CD4-positive, alpha-beta memory T cell (primary cell): Measurements from ENCODE around the gene CLSTN3. TPM values are rescaled to one million over a fixed set of nuclear protein-coding genes. Genes with fewer than 3 reads are reported as not detected.

Experiments
- CTCF ChIA-PET: fragments of 350-600 bp; sonication (Branson Sonifier 250); formaldehyde crosslinking; loops from one replicate; lab custom pipeline; 2021; ENCODE audit warnings: inconsistent platforms; ENCODE audit not compliant: partially characterized antibody; lab: Charles Lee
- POLR2A ChIA-PET: fragments of 350-600 bp; sonication (Branson Sonifier 250); formaldehyde crosslinking; loops from one replicate; lab custom pipeline; 2021; ENCODE audit not compliant: partially characterized antibody; lab: Charles Lee
- DNase-seq, 5 donors: peaks; one replicate each; pipeline versions ENCODE4 v3.0.0 to v3.0.0-alpha.2; 2020 to 2022; ENCODE audit warnings: mixed read lengths in 1 of 5
- H3K27ac ChIP-seq: one replicate; pipeline ENCODE4 v1.7.0; 2013; ENCODE audit warnings: low read depth, low read length
- H3K27me3 ChIP-seq: 2 replicates; pipeline ENCODE4 v1.7.0; 2013; ENCODE audit warnings: mild to moderate bottlenecking, low read length, moderate library complexity; ENCODE audit not compliant: insufficient read depth
- H3K36me3 ChIP-seq: 2 replicates; pipeline ENCODE4 v1.7.0; 2013; ENCODE audit warnings: mild to moderate bottlenecking, low read length, moderate library complexity; ENCODE audit not compliant: insufficient read depth
- H3K4me1 ChIP-seq: 2 replicates; pipeline ENCODE4 v1.7.0; 2013; ENCODE audit warnings: mild to moderate bottlenecking, low read length, moderate library complexity; ENCODE audit not compliant: insufficient read depth
- H3K4me3 ChIP-seq, 2 donors: one replicate each; pipeline ENCODE4 v1.7.0; 2013; ENCODE audit warnings: low read length in 2 of 2, mild to moderate bottlenecking in 1 of 2
- H3K9me3 ChIP-seq, 2 donors: one replicate each; pipeline ENCODE4 v1.7.0; 2013; ENCODE audit warnings: low read length in 2 of 2, control low read depth in 1 of 2; ENCODE audit not compliant: control insufficient read depth in 1 of 2
- H3K27ac Mint-ChIP-seq, 7 donors: one replicate each; pipeline ENCODE4 v1.8.0; 2020 to 2021; ENCODE audit warnings: mixed read lengths in 7 of 7, mild to moderate bottlenecking in 6 of 7, inconsistent platforms in 3 of 7, moderate library complexity in 3 of 7
- H3K27me3 Mint-ChIP-seq, 2 donors: one replicate each; pipeline ENCODE4 v1.8.0; 2020 to 2021; ENCODE audit warnings: mixed read lengths in 2 of 2
- H3K36me3 Mint-ChIP-seq, 2 donors: one replicate each; pipeline ENCODE4 v1.8.0; 2020 to 2021; ENCODE audit warnings: mixed read lengths in 2 of 2, inconsistent platforms in 1 of 2, mild to moderate bottlenecking in 1 of 2
- H3K4me1 Mint-ChIP-seq, 4 donors: one replicate each; pipeline ENCODE4 v1.8.0; 2020 to 2021; ENCODE audit warnings: mixed read lengths in 4 of 4, mild to moderate bottlenecking in 1 of 4
- H3K4me3 Mint-ChIP-seq, 8 donors: one replicate each; pipeline ENCODE4 v1.8.0; 2020 to 2021; ENCODE audit warnings: mixed read lengths in 8 of 8, mild to moderate bottlenecking in 7 of 8, moderate library complexity in 6 of 8, inconsistent platforms in 3 of 8
- H3K9me3 Mint-ChIP-seq, 8 donors: one replicate each; pipeline ENCODE4 v1.8.0; 2020 to 2021; ENCODE audit warnings: mixed read lengths in 8 of 8, mild to moderate bottlenecking in 5 of 8, inconsistent platforms in 3 of 8, moderate library complexity in 1 of 8
- intact Hi-C: fragments of 100-400 bp; cut with micrococcal nuclease; formaldehyde crosslinking; loops from one replicate; pipeline ENCODE4 v1.15.1; 2023
- polyA plus RNA-seq, 2 donors: library from polyadenylated mRNA; unstranded; fragments of 300-500 nt; fragmentation: Illumina TruSeq; gene quantifications; one replicate each; pipeline ENCODE4 v1.2.3, GENCODE V29; 2021
- total RNA-seq, 2 experiments: library from RNA; stranded (reverse); gene quantifications; one replicate each; pipeline ENCODE4 v1.2.3, GENCODE V29; 2021

CLSTN3 gene
- total and polyA plus RNA-seq, 4 experiments from 2014 or later: 6.7 to 58.5 (median 29.1) TPM

GRCh38 chr12:7096006-7096932 lies 33.9 kb upstream of the CLSTN3 start:
- peaks cover 9 to 16% of the 10 kb centered on the region in 2 donors for H3K36me3 Mint-ChIP-seq
- Histone ChIP-seq H3K36me3 (peaks cover 7% of the 10 kb centered on the region), H3K27me3 (no peaks in the 10 kb centered on the region), H3K4me1 (peaks cover 15% of the 10 kb centered on the region), H3K27ac (no peak overlapping the region), H3K9me3 (no peaks in the 10 kb centered on the region), H3K4me3 (no peak overlapping the region)
- CTCF ChIA-PET: interaction anchor here (0.9 to 2.2 kb wide), 13 partner anchors 8 to 224 kb away, joined by 3 to 7 read pairs (median 3); partner anchors contain the start of gene SPSB2
- no peak for DNase-seq
- H3K27me3 Mint-ChIP-seq: no peaks in the 10 kb centered on the region
- POLR2A ChIA-PET: interaction anchor here (0.7 to 2.5 kb wide), 4 partner anchors 12 to 152 kb away, joined by 3 to 13 read pairs (median 4); partner anchors contain the start of genes C12orf57, C1RL and RNU7-1
- peaks cover 6 to 12% (median 8%) of the 10 kb centered on the region in 4 donors for H3K4me1 Mint-ChIP-seq
- no peak overlapping the region for H3K4me3 Mint-ChIP-seq
- H3K27ac Mint-ChIP-seq: peak overlapping the region in 2 of 7 donors; percentile 7 to 79
- intact Hi-C loops: no loop called here
- H3K9me3 Mint-ChIP-seq: peaks cover 0 to 1% (median 0%) of the 10 kb centered on the region in 8 donors

DNA sequence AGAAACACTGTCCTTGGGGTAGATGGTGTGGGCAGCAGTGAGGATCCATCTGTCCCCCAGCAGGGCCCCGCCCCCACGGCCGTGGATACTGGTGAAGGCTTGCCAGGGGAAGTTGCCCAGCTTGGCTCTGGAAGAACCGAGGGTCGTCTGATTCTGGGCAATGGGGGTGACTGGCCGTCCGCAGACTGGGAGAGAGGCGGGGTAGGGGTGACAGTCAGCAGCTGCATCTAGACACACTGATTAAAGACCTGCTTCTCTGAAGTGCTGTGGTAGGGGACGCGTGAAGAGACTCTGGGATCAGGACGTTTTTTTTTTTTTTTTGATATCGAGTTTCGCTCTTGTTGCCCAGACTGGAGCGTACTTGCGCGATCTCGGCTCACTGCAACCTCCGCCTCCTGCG lies 33.2 kb upstream of the CLSTN3 start:
- H3K4me3 ChIP-seq: no peak overlapping the region
- H3K4me1 ChIP-seq: peaks cover 9% of the 10 kb centered on the region
- POLR2A ChIA-PET: interaction anchor here (1.6 to 2.5 kb wide), 2 partner anchors 12 to 153 kb away, joined by 5 to 13 read pairs; partner anchors contain the start of genes C12orf57, C1RL and RNU7-1
- H3K4me1 Mint-ChIP-seq: peaks cover 5 to 12% (median 8%) of the 10 kb centered on the region in 4 donors
- H3K9me3 Mint-ChIP-seq: peaks cover 0 to 1% (median 0%) of the 10 kb centered on the region in 8 donors
- no peak for DNase-seq
- H3K27ac Mint-ChIP-seq: no peak overlapping the region
- H3K4me3 Mint-ChIP-seq: no peak overlapping the region
- H3K36me3 Mint-ChIP-seq: peaks cover 9 to 18% of the 10 kb centered on the region in 2 donors
- no peaks in the 10 kb centered on the region for H3K27me3 Mint-ChIP-seq
- H3K36me3 ChIP-seq: peaks cover 7% of the 10 kb centered on the region
- H3K27me3 ChIP-seq: no peaks in the 10 kb centered on the region
- intact Hi-C loops: no loop called here
- CTCF ChIA-PET: interaction anchor here (1.0 to 1.5 kb wide), 2 partner anchors 9 to 11 kb away, joined by 3 read pairs; no protein-coding TSS in a partner anchor
- no peaks in the 10 kb centered on the region for H3K9me3 ChIP-seq
- no peak overlapping the region for H3K27ac ChIP-seq

- H3K27ac ChIP-seq: no peak overlapping the region
- CTCF ChIA-PET: interaction anchor here (0.7 to 1.9 kb wide), 5 partner anchors 9 to 646 kb away, joined by 3 to 8 read pairs (median 3); partner anchors contain the start of gene C1RL
- POLR2A ChIA-PET: interaction anchor here (0.7 to 1.2 kb wide), 2 partner anchors 8 to 20 kb away, joined by 3 to 7 read pairs; no protein-coding TSS in a partner anchor
These were observed 30.7 kb upstream of the CLSTN3 start for GRCh38 chr12:7099290-7099996.

DNA sequence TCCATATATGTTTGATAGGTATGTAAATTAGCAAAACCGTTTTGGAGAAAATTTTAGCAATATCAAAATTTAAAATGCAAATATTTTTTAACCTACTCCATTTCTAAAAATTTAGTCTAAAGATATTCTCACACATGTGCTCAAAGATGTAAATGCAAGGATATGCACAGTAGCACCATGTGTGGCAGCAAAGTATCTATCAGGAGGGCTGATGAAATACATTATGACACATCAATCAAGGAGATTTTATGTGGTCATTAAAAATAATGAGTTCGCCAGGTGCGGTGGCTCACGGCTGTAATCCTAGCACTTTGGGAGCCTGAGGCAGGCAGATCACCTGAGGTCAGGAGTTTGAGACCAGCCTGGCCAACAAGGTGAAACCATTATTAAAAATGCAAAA lies 29.9 kb upstream of the CLSTN3 start:
- Histone ChIP-seq H3K4me3 (no peak overlapping the region), H3K27me3 (no peaks in the 10 kb centered on the region), H3K36me3 (peaks cover 7% of the 10 kb centered on the region), H3K4me1 (peaks cover 11% of the 10 kb centered on the region), H3K9me3 (no peaks in the 10 kb centered on the region), H3K27ac (no peak overlapping the region)
- Mint-ChIP-seq H3K4me1 (peaks cover 16 to 25% (median 18%) of the 10 kb centered on the region in 4 donors), H3K9me3 (peaks cover 0 to 1% (median 0%) of the 10 kb centered on the region in 8 donors), H3K4me3 (no peak overlapping the region), H3K27ac (no peak overlapping the region), H3K36me3 (peaks cover 21 to 37% of the 10 kb centered on the region in 2 donors), H3K27me3 (no peaks in the 10 kb centered on the region)
- ChIA-PET CTCF (interaction anchor here (1.9 kb wide), 1 partner anchor 8 kb away, joined by 8 read pairs; the partner anchor contains the start of gene C1RL), POLR2A (no interaction called here)
- no peak for DNase-seq
- intact Hi-C loops: no loop called here

More at GRCh38 chr12:7099290-7099996, 30.7 kb upstream of the CLSTN3 start:
- no peaks in the 10 kb centered on the region for H3K9me3 ChIP-seq
- Mint-ChIP-seq H3K27ac (peak overlapping the region in 2 of 7 donors; percentile 60 to 80), H3K9me3 (peaks cover 0 to 1% (median 0%) of the 10 kb centered on the region in 8 donors), H3K27me3 (no peaks in the 10 kb centered on the region), H3K36me3 (peaks cover 21 to 37% of the 10 kb centered on the region in 2 donors), H3K4me1 (peaks cover 15 to 25% (median 17%) of the 10 kb centered on the region in 4 donors), H3K4me3 (no peak overlapping the region)
- H3K4me3 ChIP-seq: no peak overlapping the region
- intact Hi-C loops: no loop called here
- peaks cover 5% of the 10 kb centered on the region for H3K4me1 ChIP-seq
- no peaks in the 10 kb centered on the region for H3K27me3 ChIP-seq
- H3K36me3 ChIP-seq: peaks cover 7% of the 10 kb centered on the region
- DNase-seq: no peak

DNA sequence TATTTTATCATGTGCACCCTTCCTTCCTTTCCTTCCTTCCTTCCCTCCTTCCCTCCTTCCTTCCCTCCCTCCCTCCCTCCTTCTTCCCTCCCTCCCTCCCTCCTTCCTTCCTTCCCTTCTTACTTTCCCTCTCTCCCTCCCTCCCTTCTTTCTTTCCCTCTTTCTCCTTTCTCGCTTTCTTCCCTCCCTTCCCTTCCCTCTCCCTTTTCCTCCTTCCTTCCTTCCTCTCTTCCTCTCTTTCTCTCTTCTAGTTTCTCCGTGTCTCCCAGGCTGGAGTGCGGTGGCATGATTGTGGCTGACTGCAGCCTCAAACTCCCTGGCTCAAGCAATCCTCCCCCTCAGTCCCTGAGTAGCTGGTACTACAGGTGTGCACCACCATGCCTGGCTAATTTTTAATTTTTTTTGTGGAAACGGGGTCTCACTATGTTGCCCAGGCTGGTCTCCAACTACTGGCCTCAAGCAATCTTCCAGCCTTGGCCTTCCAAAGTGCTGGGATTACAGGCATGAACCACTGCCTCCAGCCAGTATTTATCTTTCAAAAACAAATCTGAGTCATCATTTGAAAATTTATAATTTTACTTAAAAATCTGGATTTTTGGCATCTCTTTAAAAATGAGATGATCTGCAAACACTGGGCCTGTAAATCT lies 29.0 kb upstream of the CLSTN3 start:
- CTCF ChIA-PET: no interaction called here
- H3K27me3 ChIP-seq: no peaks in the 10 kb centered on the region
- peaks cover 7% of the 10 kb centered on the region for H3K36me3 ChIP-seq
- POLR2A ChIA-PET: no interaction called here
- H3K9me3 Mint-ChIP-seq: peaks cover 0 to 7% (median 5%) of the 10 kb centered on the region in 8 donors
- no peak overlapping the region for H3K4me3 ChIP-seq
- peaks cover 14% of the 10 kb centered on the region for H3K4me1 ChIP-seq
- peaks cover 29 to 44% of the 10 kb centered on the region in 2 donors for H3K36me3 Mint-ChIP-seq
- H3K4me3 Mint-ChIP-seq: no peak overlapping the region
- peak overlapping the region in 4 of 7 donors; percentile 41 to 70 (median 51) for H3K27ac Mint-ChIP-seq
- no peaks in the 10 kb centered on the region for H3K27me3 Mint-ChIP-seq
- no peak overlapping the region for H3K27ac ChIP-seq
- intact Hi-C loops: no loop called here
- H3K9me3 ChIP-seq: no peaks in the 10 kb centered on the region
- H3K4me1 Mint-ChIP-seq: peaks cover 20 to 34% (median 24%) of the 10 kb centered on the region in 4 donors
- no peak for DNase-seq

- ChIA-PET CTCF (interaction anchor here (1.0 to 1.6 kb wide), 2 partner anchors 10 to 11 kb away, joined by 5 to 6 read pairs; no protein-coding TSS in a partner anchor), POLR2A (no interaction called here)
- no peaks in the 10 kb centered on the region for H3K9me3 ChIP-seq
- DNase-seq: no peak
- H3K4me1 Mint-ChIP-seq: peaks cover 24 to 40% (median 29%) of the 10 kb centered on the region in 4 donors
- H3K27me3 ChIP-seq: no peaks in the 10 kb centered on the region
- no peak overlapping the region for H3K4me3 ChIP-seq
- H3K9me3 Mint-ChIP-seq: peaks cover 0 to 12% (median 10%) of the 10 kb centered on the region in 8 donors
- H3K27ac Mint-ChIP-seq: peak overlapping the region in 4 of 7 donors; percentile 25 to 73 (median 63)
- H3K27me3 Mint-ChIP-seq: no peaks in the 10 kb centered on the region
- H3K27ac ChIP-seq: no peak overlapping the region
- peaks cover 7% of the 10 kb centered on the region for H3K36me3 ChIP-seq
- H3K36me3 Mint-ChIP-seq: peaks cover 34 to 49% of the 10 kb centered on the region in 2 donors
- no peak overlapping the region for H3K4me3 Mint-ChIP-seq
- H3K4me1 ChIP-seq: peaks cover 19% of the 10 kb centered on the region
- intact Hi-C loops: no loop called here
These were observed 28.5 kb upstream of the CLSTN3 start for GRCh38 chr12:7101694-7102131.
